ENCODE measurements around the gene ELSPBP1.
"Not testable (repeated sequence)": the region's sequence is repeated elsewhere in the genome, so short reads cannot be mapped to it uniquely, and the experiment has no call there.

GRCh38 chr19:47952132-47952531, 42.3 kb upstream of the ELSPBP1 start:
- not testable (repeated sequence) for TF ChIP-seq CTCF, EP300 (IDR thresholded peaks at IDR 0.05)

Measured in upper lobe of left lung (tissue), 4 donors.